Endothelial cell (in vitro differentiated cells): ENCODE measurements around the gene ANK2. TPM values are rescaled to one million over a fixed set of nuclear protein-coding genes. Genes with fewer than 3 reads are reported as not detected.

ENCODE experiments used
- DNase-seq: peaks from one replicate; pipeline ENCODE4 v3.0.0; 2021; ENCODE audit warnings: low spot score
- H3K27ac Mint-ChIP-seq: one replicate; pipeline ENCODE4 v1.8.0; 2021; ENCODE audit warnings: mixed read lengths, inconsistent platforms; ENCODE audit not compliant: unreplicated experiment
- H3K27me3 Mint-ChIP-seq: one replicate; pipeline ENCODE4 v1.8.0; 2021; ENCODE audit warnings: mild to moderate bottlenecking, moderate library complexity, mixed read lengths, inconsistent platforms; ENCODE audit not compliant: unreplicated experiment
- H3K36me3 Mint-ChIP-seq: one replicate; pipeline ENCODE4 v1.8.0; 2021; ENCODE audit warnings: mild to moderate bottlenecking, low read depth, mixed read lengths, inconsistent platforms; ENCODE audit not compliant: unreplicated experiment
- H3K4me1 Mint-ChIP-seq: one replicate; pipeline ENCODE4 v1.8.0; 2021; ENCODE audit warnings: mild to moderate bottlenecking, mixed read lengths, inconsistent platforms; ENCODE audit not compliant: unreplicated experiment
- H3K4me3 Mint-ChIP-seq: one replicate; pipeline ENCODE4 v1.8.0; 2021; ENCODE audit warnings: mild to moderate bottlenecking, mixed read lengths, inconsistent platforms; ENCODE audit not compliant: unreplicated experiment
- H3K9me3 Mint-ChIP-seq: one replicate; pipeline ENCODE4 v1.8.0; 2021; ENCODE audit warnings: mixed read lengths, inconsistent platforms; ENCODE audit not compliant: unreplicated experiment
- CTCF ChIP-seq: fragments of 200-600 bp; sonication (generic); IDR thresholded peaks from one replicate; pipeline ENCODE4 v1.5.0; 2021; ENCODE audit warnings: antibody characterized with exemption; ENCODE audit not compliant: unreplicated experiment
- total RNA-seq: library from RNA; stranded (reverse); fragmentation: NEBNext Ultra II Directional; extraction: Animal tissue kit (Norgen Biotek cat#: 25700); gene quantifications from one replicate; pipeline ENCODE4 v1.2.1, GENCODE V29; 2021; ENCODE audit not compliant: unreplicated experiment

The ANK2 gene
- total RNA-seq, 1 donor from 2014 or later: 47.2 TPM

DNA sequence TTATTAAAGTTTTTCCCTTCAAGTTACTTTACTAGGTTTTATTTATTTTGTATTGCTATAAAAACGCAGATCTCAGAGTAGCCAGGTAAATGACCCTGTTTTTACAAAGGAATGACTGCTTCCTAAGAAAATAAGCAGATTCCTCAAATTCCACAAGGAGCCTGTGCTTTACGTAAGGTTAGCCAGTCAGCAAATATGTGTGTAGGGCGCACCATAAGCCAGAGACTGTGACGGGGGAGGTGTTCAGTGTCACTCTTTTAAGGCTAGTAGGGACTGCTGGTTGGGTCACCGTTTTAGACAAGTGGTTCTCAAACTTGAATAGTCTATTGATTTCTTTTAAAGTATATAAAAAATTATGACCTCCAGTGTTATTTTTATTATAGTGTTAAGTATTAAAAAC is 119.9 kb downstream of the ANK2 start:
- Mint-ChIP-seq H3K4me1 (no peaks in the 10 kb centered on the region), H3K27ac (no peak overlapping the region), H3K9me3 (no peaks in the 10 kb centered on the region), H3K36me3 (no peaks in the 10 kb centered on the region), H3K4me3 (no peak overlapping the region), H3K27me3 (no peaks in the 10 kb centered on the region)
- no peak for TF ChIP-seq CTCF
- no peak for DNase-seq

GRCh38 chr4:113170115-113170804 is 120.8 kb downstream of the ANK2 start:
- TF ChIP-seq CTCF: no peak
- Mint-ChIP-seq H3K27ac (no peak overlapping the region), H3K4me3 (no peak overlapping the region), H3K9me3 (no peaks in the 10 kb centered on the region), H3K4me1 (no peaks in the 10 kb centered on the region), H3K36me3 (no peaks in the 10 kb centered on the region), H3K27me3 (no peaks in the 10 kb centered on the region)
- no peak for DNase-seq

DNA sequence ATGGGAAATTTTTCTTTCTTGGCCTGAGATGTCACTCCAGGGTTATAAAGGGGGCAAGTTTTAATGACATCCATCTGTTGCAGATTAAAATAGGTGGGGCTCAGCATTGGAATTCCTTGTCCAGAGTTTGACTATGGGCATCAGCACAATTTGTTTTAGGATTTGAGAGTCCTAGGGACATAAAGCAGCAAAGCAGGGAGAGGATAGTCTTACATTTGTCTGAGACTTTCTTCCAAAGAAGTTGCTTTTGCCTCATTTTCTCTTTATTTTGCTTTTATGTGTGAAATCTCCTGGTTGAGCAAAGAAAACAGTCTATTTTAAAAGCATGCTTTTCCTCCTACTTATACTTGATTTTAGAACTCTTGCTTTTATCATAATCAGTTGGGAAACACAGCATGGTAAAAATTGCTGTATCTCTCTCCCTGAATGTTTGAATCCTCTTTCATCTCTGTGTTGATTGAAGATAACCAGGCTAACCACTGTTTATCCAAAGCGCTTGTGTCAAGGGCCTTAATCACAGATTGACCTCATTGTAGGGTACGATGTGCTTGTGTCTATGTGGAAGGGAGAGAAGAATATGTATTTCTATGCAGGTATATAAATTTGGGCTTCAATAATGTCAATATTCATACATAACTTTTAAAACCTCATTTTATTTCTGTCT is 121.5 kb downstream of the ANK2 start:
- Mint-ChIP-seq H3K27ac (no peak overlapping the region), H3K4me1 (no peaks in the 10 kb centered on the region), H3K4me3 (no peak overlapping the region), H3K36me3 (no peaks in the 10 kb centered on the region), H3K9me3 (no peaks in the 10 kb centered on the region), H3K27me3 (no peaks in the 10 kb centered on the region)
- TF ChIP-seq CTCF: no peak
- DNase-seq: no peak

- Mint-ChIP-seq H3K36me3 (no peaks in the 10 kb centered on the region), H3K9me3 (no peaks in the 10 kb centered on the region), H3K4me3 (no peak overlapping the region), H3K4me1 (no peaks in the 10 kb centered on the region), H3K27ac (no peak overlapping the region), H3K27me3 (no peaks in the 10 kb centered on the region)
- no peak for TF ChIP-seq CTCF
- no peak for DNase-seq
Observed at GRCh38 chr4:113173126-113173792, 123.8 kb downstream of the ANK2 start.

DNA sequence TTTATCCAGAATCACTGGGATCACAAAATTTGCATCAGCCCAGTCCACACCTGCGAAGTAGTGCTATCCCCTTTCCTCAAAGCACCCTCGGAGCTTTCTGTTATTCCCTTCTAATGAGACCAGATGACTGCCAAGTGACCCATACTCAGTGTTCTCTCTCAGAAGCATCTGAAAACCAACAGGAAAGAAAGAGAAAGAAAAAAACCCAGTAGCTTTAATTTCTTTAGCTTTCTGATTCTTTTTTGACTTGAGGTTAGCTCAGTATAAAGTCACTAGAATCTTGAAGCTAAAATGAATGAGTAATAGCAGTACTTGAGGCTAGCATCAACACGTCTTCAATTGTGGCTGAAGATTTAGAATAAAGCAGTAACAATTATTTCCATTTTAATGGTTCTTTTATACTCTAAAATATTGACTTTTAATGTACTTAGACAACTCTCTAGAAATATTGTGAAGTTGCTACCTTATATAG is 124.4 kb downstream of the ANK2 start:
- no peak for TF ChIP-seq CTCF
- H3K9me3 Mint-ChIP-seq: no peaks in the 10 kb centered on the region
- no peak overlapping the region for H3K27ac Mint-ChIP-seq
- no peak overlapping the region for H3K4me3 Mint-ChIP-seq
- H3K27me3 Mint-ChIP-seq: no peaks in the 10 kb centered on the region
- no peak for DNase-seq
- no peaks in the 10 kb centered on the region for H3K4me1 Mint-ChIP-seq
- H3K36me3 Mint-ChIP-seq: no peaks in the 10 kb centered on the region
